GM12873 (cell line): ENCODE results near the gene GLB1L3.

Source experiments
- CTCF ChIP-seq: IDR thresholded peaks from 2 replicates; pipeline ENCODE4 v1.5.1; 2012; ENCODE audit warnings: low read depth, mild to moderate bottlenecking, moderate library complexity, low read length, control low read depth; ENCODE audit not compliant: insufficient read depth; ENCODE audit errors: missing control alignments

The GLB1L3 gene

GRCh38 chr11:134342572-134343340 is 66.6 kb downstream of the GLB1L3 start:
- TF ChIP-seq CTCF = no peak

GRCh38 chr11:134343646-134344045 is 67.5 kb downstream of the GLB1L3 start:
- no peak for TF ChIP-seq CTCF

GRCh38 chr11:134345237-134345550 is 69.0 kb downstream of the GLB1L3 start:
- no peak for TF ChIP-seq CTCF

- TF ChIP-seq CTCF = no peak
Observed at GRCh38 chr11:134346101-134346975, 70.2 kb downstream of the GLB1L3 start.

GRCh38 chr11:134346976-134347350 is 70.8 kb downstream of the GLB1L3 start:
- TF ChIP-seq CTCF = no peak

GRCh38 chr11:134347441-134347840 is 71.3 kb downstream of the GLB1L3 start:
- no peak for TF ChIP-seq CTCF

GRCh38 chr11:134349109-134349801 is 73.1 kb downstream of the GLB1L3 start:
- no peak for TF ChIP-seq CTCF
